Caco-2 (cell line): ENCODE data around the gene TEX35. TPM values are rescaled to one million over a fixed set of nuclear protein-coding genes. Genes with fewer than 3 reads are reported as not detected.
A peak's percentile ranks its signal among the peaks of the same experiment; 100 is the strongest.

Source experiments
- Bru-seq: library from RNA; stranded (reverse); fragments of 400-500 nt; gene quantifications from one replicate; lab custom pipeline; 2021; lab: Mats Ljungman, UMichigan
- BruChase-seq, 2 experiments: library from RNA; stranded (reverse); fragments of 400-500 nt; gene quantifications; one replicate each; lab custom pipeline; 2021; lab: Mats Ljungman, UMichigan
- BruUV-seq: library from RNA; stranded (reverse); fragments of 400-500 nt; replicated peaks from 2 replicates; lab custom pipeline; 2021; lab: Mats Ljungman, UMichigan
- CTCF ChIA-PET: fragments of 300-600 bp; sonication (Branson Sonifier 250); formaldehyde crosslinking; loops from one replicate; lab custom pipeline; 2022; ENCODE audit warnings: antibody characterized with exemption; lab: Charles Lee
- POLR2A ChIA-PET: fragments of 300-600 bp; sonication (Branson Sonifier 250); formaldehyde crosslinking; loops from one replicate; lab custom pipeline; 2022; ENCODE audit warnings: antibody characterized with exemption; lab: Charles Lee
- DNase-seq, 2 experiments: peaks; one replicate each; pipeline versions ENCODE4 v3.0.0 to v3.0.0-alpha.2; 2020 to 2022
- H3K27me3 ChIP-seq: replicated peaks from 2 replicates; pipeline ENCODE4 v1.6.0; 2011; ENCODE audit warnings: low read length; ENCODE audit not compliant: control insufficient read depth, insufficient read depth
- H3K36me3 ChIP-seq: 2 replicates; pipeline ENCODE4 v1.5.1; 2011; ENCODE audit warnings: low read length; ENCODE audit not compliant: control insufficient read depth, insufficient read depth
- H3K4me1 ChIP-seq: fragments of 250-450 bp; sonication (Bioruptor Pico); 2 replicates; pipeline ENCODE4 v1.5.1; 2020; ENCODE audit warnings: mild to moderate bottlenecking
- H3K4me3 ChIP-seq: 2 replicates; pipeline ENCODE4 v1.5.1; 2011; ENCODE audit warnings: low read depth, mild to moderate bottlenecking, control low read depth, low read length
- H3K9me3 ChIP-seq: fragments of 250-450 bp; sonication (Bioruptor Pico); 2 replicates; pipeline ENCODE4 v1.5.1; 2020; ENCODE audit warnings: mild to moderate bottlenecking, moderate library complexity
- H3K27ac Mint-ChIP-seq: one replicate; pipeline ENCODE4 v1.8.0; 2022; ENCODE audit warnings: mixed read lengths; ENCODE audit not compliant: unreplicated experiment
- H3K27me3 Mint-ChIP-seq: one replicate; pipeline ENCODE4 v1.8.0; 2022; ENCODE audit warnings: mixed read lengths; ENCODE audit not compliant: insufficient read depth, unreplicated experiment
- H3K36me3 Mint-ChIP-seq: one replicate; pipeline ENCODE4 v1.8.0; 2022; ENCODE audit warnings: mild to moderate bottlenecking, mixed read lengths; ENCODE audit not compliant: insufficient read depth, unreplicated experiment
- H3K4me1 Mint-ChIP-seq: one replicate; pipeline ENCODE4 v1.8.0; 2022; ENCODE audit warnings: low read depth, mixed read lengths; ENCODE audit not compliant: unreplicated experiment
- H3K4me3 Mint-ChIP-seq: one replicate; pipeline ENCODE4 v1.8.0; 2022; ENCODE audit warnings: mild to moderate bottlenecking, moderate library complexity, mixed read lengths; ENCODE audit not compliant: unreplicated experiment
- H3K9me3 Mint-ChIP-seq: one replicate; pipeline ENCODE4 v1.8.0; 2022; ENCODE audit warnings: mixed read lengths; ENCODE audit not compliant: unreplicated experiment
- CTCF ChIP-seq, 2 experiments: fragments of 200-600 bp in 1 of 2; IDR thresholded peaks; 1 replicate in 1 of 2; 2 replicates in 1 of 2; pipeline versions ENCODE4 v1.5.1 to v1.8.0; 2011 to 2022; ENCODE audit warnings: antibody characterized with exemption in 1 of 2, control low read depth in 1 of 2, inconsistent platforms in 1 of 2, low read depth in 1 of 2, low read length in 1 of 2, mild to moderate bottlenecking in 1 of 2, moderate library complexity in 1 of 2; ENCODE audit not compliant: insufficient read depth in 1 of 2, severe bottlenecking in 1 of 2, unreplicated experiment in 1 of 2
- intact Hi-C: fragments of 100-400 bp; cut with micrococcal nuclease; formaldehyde crosslinking; loops from one replicate; pipeline ENCODE4 v1.10.0; 2022; ENCODE audit not compliant: unreplicated experiment
- long read RNA-seq: library from polyadenylated mRNA; stranded (forward); transcript quantifications from one replicate; pipeline ENCODE4 v2.0.0, GENCODE V29; 2022
- total RNA-seq: library from RNA; stranded (reverse); gene quantifications from 2 replicates; pipeline ENCODE4 v1.2.3, GENCODE V29; 2022

TEX35 gene
- not detected in 2 replicates for total RNA-seq
- percentile 15 among the genes with signal in this experiment for Bru-seq, nascent RNA
- BruChase-seq, experiment 1, labeled RNA remaining after a 2-hour chase: percentile 23 among the genes with signal in this experiment
- BruChase-seq, experiment 2, labeled RNA remaining after a 6-hour chase: percentile 22 among the genes with signal in this experiment
- long read RNA-seq: 0 reads

GRCh38 chr1:178512566-178513277, at the start of gene TEX35:
TSS of gene TEX35 (plus strand) at chr1:178513109. CDS start at chr1:178513189, 80 bp downstream.
- BruUV-seq: no TSS peak
- ChIA-PET POLR2A (interaction anchor here (0.6 kb wide), 1 partner anchor 11 kb away, joined by 3 read pairs; no protein-coding TSS in a partner anchor), CTCF (no interaction called here)
- Histone ChIP-seq H3K36me3 (no peaks in the 10 kb centered on the region), H3K27me3 (no peaks in the 10 kb centered on the region), H3K4me1 (no peaks in the 10 kb centered on the region; the same call in 1 of the 2 replicates), H3K9me3 (no peaks in the 10 kb centered on the region), H3K4me3 (no peak within 1 kb of the TSS)
- Mint-ChIP-seq H3K27ac (no peak within 1 kb of the TSS), H3K4me3 (no peak within 1 kb of the TSS), H3K27me3 (no peaks in the 10 kb centered on the region), H3K36me3 (no peaks in the 10 kb centered on the region), H3K4me1 (peaks cover 2% of the 10 kb centered on the region), H3K9me3 (no peaks in the 10 kb centered on the region)
- DNase-seq: no peak
- intact Hi-C loops: no loop called here
- no peak for TF ChIP-seq CTCF (IDR thresholded peaks at IDR 0.05; ENCODE audit: insufficient read depth in 1 of 2, low read depth in 1 of 2, low read length in 1 of 2, severe bottlenecking in 1 of 2, unreplicated experiment in 1 of 2)

- Mint-ChIP-seq H3K27ac (no peak overlapping the region), H3K4me3 (no peak overlapping the region), H3K4me1 (peaks cover 5% of the 10 kb centered on the region), H3K9me3 (peaks cover 8% of the 10 kb centered on the region), H3K36me3 (peaks cover 38% of the 10 kb centered on the region), H3K27me3 (no peaks in the 10 kb centered on the region)
- ChIA-PET CTCF (no interaction called here), POLR2A (no interaction called here)
- Histone ChIP-seq H3K4me1 (peaks cover 4% of the 10 kb centered on the region; the same call in 1 of the 2 replicates), H3K4me3 (no peak overlapping the region), H3K27me3 (no peaks in the 10 kb centered on the region), H3K36me3 (peaks cover 2% of the 10 kb centered on the region), H3K9me3 (no peaks in the 10 kb centered on the region)
- no peak for DNase-seq
- intact Hi-C loops: no loop called here
- TF ChIP-seq CTCF (IDR thresholded peaks at IDR 0.05; ENCODE audit: insufficient read depth in 1 of 2, low read depth in 1 of 2, low read length in 1 of 2, severe bottlenecking in 1 of 2, unreplicated experiment in 1 of 2): no peak
- no TSS peak for BruUV-seq
Observed at GRCh38 chr1:178464141-178464540, 48.8 kb upstream of the TEX35 start.

- no peak for DNase-seq
- peaks cover 3% of the 10 kb centered on the region for H3K36me3 ChIP-seq
- Mint-ChIP-seq H3K27ac (no peak overlapping the region), H3K4me3 (no peak overlapping the region), H3K4me1 (peaks cover 5% of the 10 kb centered on the region), H3K9me3 (peaks cover 8% of the 10 kb centered on the region), H3K36me3 (peaks cover 39% of the 10 kb centered on the region), H3K27me3 (no peaks in the 10 kb centered on the region)
- H3K4me3 ChIP-seq: no peak overlapping the region
- BruUV-seq: no TSS peak
- ChIA-PET CTCF (no interaction called here), POLR2A (no interaction called here)
- intact Hi-C loops: no loop called here
- H3K27me3 ChIP-seq: no peaks in the 10 kb centered on the region
- TF ChIP-seq CTCF (IDR thresholded peaks at IDR 0.05; ENCODE audit: insufficient read depth in 1 of 2, low read depth in 1 of 2, low read length in 1 of 2, severe bottlenecking in 1 of 2, unreplicated experiment in 1 of 2): no peak
- no peaks in the 10 kb centered on the region for H3K9me3 ChIP-seq
- peaks cover 6% of the 10 kb centered on the region for H3K4me1 ChIP-seq
Observed at GRCh38 chr1:178464566-178464965, 48.3 kb upstream of the TEX35 start.
